GM12878 (cell line): Measurements from ENCODE around the gene AEBP2. TPM values are rescaled to one million over a fixed set of nuclear protein-coding genes. Genes with fewer than 3 reads are reported as not detected.

Experiments
- ATAC-seq: fragments of 200-7000 bp; cut with Tn5 transposase; 3 replicates; pipeline ENCODE4 v1.9.1; 2020; ENCODE audit warnings: mild to moderate bottlenecking, moderate library complexity
- BruUV-seq: library from RNA; stranded (reverse); fragments of 400-500 nt; replicated peaks from 2 replicates; lab custom pipeline; 2021; lab: Mats Ljungman, UMichigan
- CTCF ChIA-PET: fragments of 300-600 bp; sonication (Branson Sonifier 250); formaldehyde crosslinking; extraction: SDS; loops from one replicate; lab custom pipeline; 2021; ENCODE audit warnings: inconsistent platforms; lab: Yijun Ruan, JAX
- POLR2A ChIA-PET: fragments of 350-600 bp; formaldehyde crosslinking; extraction: SDS; loops from one replicate; lab custom pipeline; 2021; ENCODE audit warnings: inconsistent platforms; lab: Charles Lee
- RAD21 ChIA-PET: fragments of 300-600 bp; sonication (Branson Sonifier 250); formaldehyde crosslinking; loops from one replicate; lab custom pipeline; 2023; ENCODE audit warnings: antibody characterized with exemption; ENCODE audit not compliant: unreplicated experiment; lab: Charles Lee
- SMC1A ChIA-PET: fragments of 300-600 bp; sonication (Branson Sonifier 250); formaldehyde crosslinking; loops from one replicate; lab custom pipeline; 2023; ENCODE audit not compliant: unreplicated experiment, uncharacterized antibody; lab: Charles Lee
- DNase-seq: peaks from one replicate; pipeline ENCODE4 v3.0.0-alpha.2; 2011; ENCODE audit warnings: low read depth, low spot score
- FAIRE-seq: peaks from 3 replicates; lab custom pipeline; 2011; peaks lifted over from hg19 to GRCh38; lab: Jason Lieb, UNC
- H2AFZ ChIP-seq: 2 replicates; pipeline ENCODE4 v1.6.0; 2011; ENCODE audit warnings: low read depth, low read length, control low read depth; ENCODE audit not compliant: control insufficient read depth
- H3K27ac ChIP-seq: 2 replicates; pipeline ENCODE4 v1.5.1; 2011; ENCODE audit warnings: control low read depth; ENCODE audit not compliant: control insufficient read depth, insufficient read depth
- H3K27me3 ChIP-seq, 2 experiments: replicated peaks in 1 of 2; 2 replicates each; pipeline versions ENCODE4 v1.6.0 to v1.6.1; 2011; ENCODE audit warnings: low read length in 1 of 2; ENCODE audit not compliant: control insufficient read depth in 2 of 2, insufficient read depth in 2 of 2
- H3K36me3 ChIP-seq, 2 experiments: 2 replicates each; pipeline ENCODE4 v1.5.1; 2011; ENCODE audit warnings: low read length in 1 of 2; ENCODE audit not compliant: control insufficient read depth in 2 of 2, insufficient read depth in 2 of 2
- H3K4me1 ChIP-seq: 2 replicates; pipeline ENCODE4 v1.6.1; 2011; ENCODE audit warnings: mild to moderate bottlenecking, low read length, moderate library complexity, mixed read lengths; ENCODE audit not compliant: control insufficient read depth, insufficient read depth
- H3K4me2 ChIP-seq: 2 replicates; pipeline ENCODE4 v1.6.0; 2011; ENCODE audit warnings: control low read depth; ENCODE audit not compliant: control insufficient read depth, insufficient read depth
- H3K4me3 ChIP-seq: fragments of 200-600 bp; sonication (generic); 2 replicates; pipeline ENCODE4 v1.5.1; 2016
- H3K79me2 ChIP-seq: 2 replicates; pipeline ENCODE4 v1.6.0; 2011; ENCODE audit warnings: low read length; ENCODE audit not compliant: control insufficient read depth, insufficient read depth
- H3K9ac ChIP-seq: 2 replicates; pipeline ENCODE4 v1.8.0; 2011; ENCODE audit warnings: low read length, control low read depth, mixed read lengths; ENCODE audit not compliant: control insufficient read depth, insufficient read depth
- H3K9me3 ChIP-seq: replicated peaks from 3 replicates; pipeline ENCODE4 v1.5.1; 2011; ENCODE audit warnings: mild to moderate bottlenecking, low read length; ENCODE audit not compliant: control insufficient read depth, insufficient read depth
- H4K20me1 ChIP-seq: 2 replicates; pipeline ENCODE4 v1.6.0; 2011; ENCODE audit not compliant: control insufficient read depth, insufficient read depth
- BCL11A ChIP-seq: IDR thresholded peaks from 2 replicates; pipeline ENCODE4 v1.6.1; 2011; ENCODE audit warnings: low read depth, low read length
- EED ChIP-seq: sonication (generic); IDR thresholded peaks from 2 replicates; pipeline ENCODE4 v1.6.1; 2016; ENCODE audit warnings: antibody characterized with exemption, low read depth
- MYC ChIP-seq: IDR thresholded peaks from 2 replicates; pipeline ENCODE4 v1.6.1; 2011; ENCODE audit warnings: mild to moderate bottlenecking, low read length, moderate library complexity, inconsistent platforms; ENCODE audit not compliant: insufficient read depth, insufficient replicate concordance, insufficient read length, severe bottlenecking
- NFXL1 ChIP-seq: fragments of 450-650 bp; IDR thresholded peaks from 2 replicates; pipeline ENCODE4 v1.6.1; 2017; ENCODE audit warnings: antibody characterized with exemption, mild to moderate bottlenecking, borderline replicate concordance
- NFYB ChIP-seq: IDR thresholded peaks from 2 replicates; pipeline ENCODE4 v1.6.1; 2011; ENCODE audit warnings: low read depth, mild to moderate bottlenecking, low read length, improper control_type of control experiment, moderate library complexity; ENCODE audit not compliant: insufficient read depth
- POLR2AphosphoS5 ChIP-seq: IDR thresholded peaks from 2 replicates; pipeline ENCODE4 v1.6.1; 2011; ENCODE audit warnings: mild to moderate bottlenecking, low read length, inconsistent platforms
- POU2F2 ChIP-seq: IDR thresholded peaks from 3 replicates; pipeline ENCODE4 v1.6.1; 2011; ENCODE audit warnings: low read depth, mild to moderate bottlenecking, low read length, borderline replicate concordance
- RB1 ChIP-seq: fragments of 450-650 bp; formaldehyde crosslinking; IDR thresholded peaks from 2 replicates; pipeline ENCODE4 v1.6.1; 2017; ENCODE audit warnings: mild to moderate bottlenecking, borderline replicate concordance
- RFX5 ChIP-seq: IDR thresholded peaks from 2 replicates; pipeline ENCODE4 v1.6.1; 2011; ENCODE audit warnings: low read depth, low read length, improper control_type of control experiment
- SIN3A ChIP-seq: IDR thresholded peaks from 2 replicates; pipeline ENCODE4 v1.6.1; 2012; ENCODE audit warnings: low read depth, low read length, improper control_type of control experiment
- SIX5 ChIP-seq: IDR thresholded peaks from 2 replicates; pipeline ENCODE4 v1.6.1; 2011; ENCODE audit warnings: mild to moderate bottlenecking, low read depth, low read length, moderate library complexity; ENCODE audit not compliant: severe bottlenecking
- SKIL ChIP-seq: fragments of 450-650 bp; IDR thresholded peaks from 2 replicates; pipeline ENCODE4 v1.6.1; 2017; ENCODE audit warnings: mild to moderate bottlenecking, low read depth, inconsistent platforms; ENCODE audit not compliant: poor library complexity, severe bottlenecking
- SMC3 ChIP-seq: IDR thresholded peaks from 2 replicates; pipeline ENCODE4 v1.6.1; 2011; ENCODE audit warnings: low read length, improper control_type of control experiment, borderline replicate concordance
- ZBTB11 ChIP-seq: fragments of 450-650 bp; formaldehyde crosslinking; IDR thresholded peaks from 2 replicates; pipeline ENCODE4 v1.5.0; 2022; ENCODE audit warnings: mild to moderate bottlenecking, missing genetic modification characterization
- ZNF274 ChIP-seq: IDR thresholded peaks from one replicate; pipeline ENCODE4 v1.8.0; 2011; ENCODE audit not compliant: insufficient read length, insufficient read depth
- WGBS: methylation state at CpG from one replicate; pipeline ENCODE4 v1.1.6; 2016; ENCODE audit warnings: low lambda C conversion rate; ENCODE audit not compliant: insufficient replicate concordance, insufficient coverage; ENCODE audit errors: missing lambda C conversion rate; 5-methylcytosine and 5-hydroxymethylcytosine counted together
- in situ Hi-C: fragments of 300-500 bp; cut with MboI; formaldehyde crosslinking; loops from 9 replicates; pipeline ENCODE4 v1.14.3; 2018; ENCODE audit warnings: mixed read lengths
- intact Hi-C: fragments of 100-400 bp; cut with micrococcal nuclease; formaldehyde crosslinking; loops from one replicate; pipeline ENCODE4 v1.14.2; 2022; ENCODE audit not compliant: unreplicated experiment
- polyA plus RNA-seq, 11 experiments: library from polyadenylated mRNA; depleted of rRNA in 4 of 11; unstranded in 6 of 11; stranded (reverse) in 5 of 11; fragments of >200 nt; fragmentation: Nextera tagmentation in 4 of 11; fragmentation: Illumina TruSeq in 1 of 11; extraction: Ambion mirVana in 4 of 11; extraction: Trizol in 1 of 11; gene quantifications; 1 replicate in 1 of 11; 2 replicates in 10 of 11; pipeline versions ENCODE4 v1.2.1 to v1.2.3, GENCODE V29; 2011 to 2016; ENCODE audit warnings: inconsistent platforms in 2 of 11, missing spikeins in 2 of 11, low read depth in 1 of 11
- total RNA-seq, 4 experiments: library from RNA; depleted of rRNA in 3 of 4; stranded (reverse); fragments of >200 nt in 3 of 4; fragmentation: Illumina TruSeq in 1 of 4; extraction: Trizol in 1 of 4; gene quantifications; 2 replicates each; pipeline versions ENCODE4 v1.2.1 to v1.2.3, GENCODE V29; 2013 to 2021

Gene AEBP2
- total and polyA plus RNA-seq, 10 of the 15 experiments (the other 5 are each of a cell fraction or from before 2014, with no cell fraction given), result 17.6 to 126 (median 44.8) TPM

DNA sequence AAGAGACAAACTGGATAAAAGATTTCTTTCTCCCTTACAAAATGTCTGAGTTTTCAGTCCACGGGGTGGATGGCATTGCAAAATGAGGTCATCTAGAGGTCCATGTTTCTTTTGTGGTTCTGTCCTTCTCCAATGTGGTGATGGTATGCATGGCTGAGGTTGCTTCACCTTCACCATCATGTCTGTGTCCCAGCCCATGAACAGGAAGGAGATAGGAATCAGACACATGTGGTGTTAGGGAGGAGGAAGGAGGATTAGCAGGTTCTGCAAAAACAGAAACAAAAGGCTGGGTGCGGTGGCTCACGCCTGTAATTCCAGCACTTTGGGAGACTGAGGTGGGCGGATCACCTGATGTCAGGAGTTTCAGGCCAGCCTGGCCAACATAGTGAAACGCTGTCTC is 11.0 kb upstream of the AEBP2 start:
- Histone ChIP-seq H3K4me2 (no peak overlapping the region), H3K4me1 (peaks cover 13% of the 10 kb centered on the region), H2AFZ (no peak overlapping the region), H3K79me2 (no peaks in the 10 kb centered on the region), H3K9me3 (no peaks in the 10 kb centered on the region; the same call in 2 of the 3 replicates), H3K36me3 (no peaks in the 10 kb centered on the region), H3K27me3 (no peaks in the 10 kb centered on the region), H4K20me1 (no peaks in the 10 kb centered on the region), H3K27ac (no peak overlapping the region), H3K4me3 (no peak overlapping the region), H3K9ac (no peak overlapping the region)
- WGBS, result 49% methylated on average over 5 of the region's 5 CpGs
- ChIA-PET SMC1A (no interaction called here), POLR2A (no interaction called here), CTCF (no interaction called here), RAD21 (no interaction called here)
- TF ChIP-seq MYC, result no peak
- no peak for TF ChIP-seq NFXL1
- no peak for TF ChIP-seq SIX5
- no peak for TF ChIP-seq POU2F2
- TF ChIP-seq RB1, result no peak
- TF ChIP-seq ZNF274, result no peak
- no peak for TF ChIP-seq ZBTB11 (CRISPR knock-in tag)
- TF ChIP-seq EED, result no peak
- TF ChIP-seq SKIL, result no peak
- no peak for TF ChIP-seq POLR2AphosphoS5
- TF ChIP-seq RFX5, result no peak
- no peak for TF ChIP-seq SMC3
- TF ChIP-seq NFYB, result no peak
- no peak for TF ChIP-seq BCL11A
- TF ChIP-seq SIN3A, result no peak
- DNase-seq, result no peak
- no peak for ATAC-seq
- FAIRE-seq, result no peak
- in situ Hi-C loops, result no loop called here
- no TSS peak for BruUV-seq
- intact Hi-C loops, result no loop called here
